Activated CD4-positive, alpha-beta T cell treated with anti-CD3 and anti-CD28 coated beads, Interleukin-2, amount 10 ng/mL, durations not matched to agents 7 days and 5 days (primary cell): ENCODE data around the gene RASSF5. TPM values are rescaled to one million over a fixed set of nuclear protein-coding genes. Genes with fewer than 3 reads are reported as not detected.
A peak's percentile ranks its signal among the peaks of the same experiment; 100 is the strongest.
"Not testable (repeated sequence)": the region's sequence is repeated elsewhere in the genome, so short reads cannot be mapped to it uniquely, and the experiment has no call there.

ENCODE experiments used
- CTCF ChIA-PET: fragments of 350-600 bp; sonication (Branson Sonifier 250); formaldehyde crosslinking; loops from one replicate; lab custom pipeline; 2021; ENCODE audit warnings: antibody characterized with exemption; lab: Charles Lee
- POLR2A ChIA-PET: fragments of 350-600 bp; sonication (Branson Sonifier 250); formaldehyde crosslinking; loops from one replicate; lab custom pipeline; 2021; ENCODE audit warnings: antibody characterized with exemption; lab: Charles Lee
- DNase-seq: peaks from one replicate; pipeline ENCODE4 v3.0.0-alpha.2; 2020
- H3K27ac Mint-ChIP-seq: one replicate; pipeline ENCODE4 v1.8.0; 2021; ENCODE audit warnings: mild to moderate bottlenecking, moderate library complexity, mixed read lengths
- H3K27me3 Mint-ChIP-seq: one replicate; pipeline ENCODE4 v1.8.0; 2021; ENCODE audit warnings: mixed read lengths
- H3K36me3 Mint-ChIP-seq: one replicate; pipeline ENCODE4 v1.8.0; 2021; ENCODE audit warnings: low read depth, mixed read lengths
- H3K4me1 Mint-ChIP-seq: one replicate; pipeline ENCODE4 v1.8.0; 2021; ENCODE audit warnings: mixed read lengths
- H3K4me3 Mint-ChIP-seq: one replicate; pipeline ENCODE4 v1.8.0; 2021; ENCODE audit warnings: mild to moderate bottlenecking, moderate library complexity, mixed read lengths
- H3K9me3 Mint-ChIP-seq: one replicate; pipeline ENCODE4 v1.8.0; 2021; ENCODE audit warnings: mixed read lengths
- total RNA-seq, 2 experiments: library from RNA; stranded (reverse); gene quantifications; one replicate each; pipeline ENCODE4 v1.2.3, GENCODE V29; 2021

The RASSF5 gene
- total RNA-seq, 2 experiments from 2014 or later: 185 to 201 TPM

DNA sequence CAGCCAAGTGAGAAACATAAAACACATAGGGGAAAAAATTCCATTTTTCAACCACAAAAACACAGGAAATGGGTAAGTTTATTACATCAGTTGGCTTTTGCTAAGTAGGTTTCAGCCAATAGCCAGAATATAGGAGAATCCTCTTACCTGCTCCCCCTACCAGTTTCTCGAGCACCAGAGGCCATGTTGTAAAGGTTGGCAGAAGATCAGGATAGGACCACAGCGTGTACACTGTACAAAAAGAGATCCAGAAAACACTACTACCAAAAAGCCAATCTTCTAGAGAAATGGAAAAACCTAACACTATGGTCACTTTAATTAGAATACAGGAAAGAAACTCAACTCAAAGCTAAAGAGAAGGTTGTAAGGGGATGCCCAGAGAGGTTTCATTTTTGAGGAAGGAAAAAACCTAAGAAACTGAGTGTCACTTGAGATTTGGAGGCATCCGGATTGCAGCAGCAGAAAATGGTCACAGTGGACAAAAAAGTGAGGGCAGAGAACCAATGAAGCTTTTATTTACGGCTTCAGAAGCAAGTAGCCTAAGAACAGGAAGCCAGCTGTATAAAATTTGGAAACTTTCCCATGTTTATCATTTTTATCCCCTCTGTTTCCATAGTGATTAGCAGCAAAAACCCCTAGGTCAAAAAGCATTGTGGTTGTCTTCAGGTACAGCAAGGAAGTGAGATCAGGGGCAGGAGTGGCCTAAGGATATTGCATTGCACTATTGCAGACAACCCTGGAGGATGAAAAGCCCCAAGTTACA lies 102.1 kb downstream of the RASSF5 start:
- H3K36me3 Mint-ChIP-seq: peaks cover 14% of the 10 kb centered on the region
- no peak overlapping the region for H3K4me3 Mint-ChIP-seq
- H3K4me1 Mint-ChIP-seq: peaks cover 37% of the 10 kb centered on the region
- POLR2A ChIA-PET: no interaction called here
- no peak for DNase-seq
- no peaks in the 10 kb centered on the region for H3K9me3 Mint-ChIP-seq
- peaks cover 3% of the 10 kb centered on the region for H3K27me3 Mint-ChIP-seq
- H3K27ac Mint-ChIP-seq: peak overlapping the region; percentile 42
- CTCF ChIA-PET: interaction anchor here (0.6 to 6.0 kb wide), 16 partner anchors 10 to 1178 kb away, joined by 3 to 39 read pairs (median 4); partner anchors contain the start of gene DYRK3

DNA sequence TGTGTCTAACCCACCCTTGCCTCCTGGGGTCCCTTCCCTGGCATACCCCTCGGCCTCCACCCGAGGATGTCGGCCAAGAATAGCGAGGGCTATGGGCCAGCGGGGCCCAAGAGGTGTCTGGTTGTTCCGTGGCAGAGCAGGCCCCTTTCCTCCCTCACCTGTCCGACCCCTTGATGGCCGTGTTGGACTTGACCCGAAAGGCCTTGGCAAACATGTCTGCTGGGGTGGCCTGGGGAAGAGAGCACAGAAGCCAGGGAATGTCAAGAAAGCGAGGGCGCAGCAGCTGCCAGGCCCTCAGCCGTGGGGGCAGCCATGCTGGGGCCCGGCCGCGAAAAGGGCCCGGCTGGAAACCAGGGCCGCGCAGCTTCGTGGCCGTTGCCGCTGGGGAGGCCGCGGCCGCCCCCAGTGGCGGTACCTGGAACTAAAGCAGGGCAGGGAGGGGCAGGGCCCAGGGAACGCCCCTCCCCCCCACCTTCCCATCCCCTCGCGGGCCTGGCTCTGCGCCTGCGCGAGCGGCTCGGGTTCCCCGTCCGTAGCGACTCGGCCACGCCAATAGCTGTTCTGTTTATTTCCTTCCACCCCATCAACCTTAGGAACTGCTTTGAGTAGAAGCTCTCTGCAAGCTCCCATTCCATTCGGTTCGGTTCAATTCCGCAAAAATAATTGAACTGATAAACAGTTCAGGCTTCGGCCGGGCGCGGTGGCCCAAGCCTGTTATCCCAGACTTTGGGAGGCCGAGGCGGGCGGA lies 105.0 kb downstream of the RASSF5 start, which contains the start of gene EIF2D:
TSS of gene EIF2D (minus strand) at position 337 of the 748 bp plus-strand sequence. CDS start at position 214, 123 bp downstream.
- H3K4me1 Mint-ChIP-seq: peaks cover 33% of the 10 kb centered on the region
- peak within 1 kb of the TSS; percentile 89 for H3K27ac Mint-ChIP-seq
- POLR2A ChIA-PET: interaction anchor here (0.6 kb wide), 1 partner anchor 39 kb away, joined by 3 read pairs; no protein-coding TSS in a partner anchor
- H3K4me3 Mint-ChIP-seq: peak within 1 kb of the TSS; percentile 93
- peaks cover 7% of the 10 kb centered on the region for H3K27me3 Mint-ChIP-seq
- peaks cover 6% of the 10 kb centered on the region for H3K36me3 Mint-ChIP-seq
- no peaks in the 10 kb centered on the region for H3K9me3 Mint-ChIP-seq
- CTCF ChIA-PET: interaction anchor here (0.5 to 6.0 kb wide), 62 partner anchors 8 to 421 kb away, joined by 3 to 39 read pairs (median 4); partner anchors contain the start of genes DYRK3, FCMR and IKBKE
- peak; percentile 93 for DNase-seq

DNA sequence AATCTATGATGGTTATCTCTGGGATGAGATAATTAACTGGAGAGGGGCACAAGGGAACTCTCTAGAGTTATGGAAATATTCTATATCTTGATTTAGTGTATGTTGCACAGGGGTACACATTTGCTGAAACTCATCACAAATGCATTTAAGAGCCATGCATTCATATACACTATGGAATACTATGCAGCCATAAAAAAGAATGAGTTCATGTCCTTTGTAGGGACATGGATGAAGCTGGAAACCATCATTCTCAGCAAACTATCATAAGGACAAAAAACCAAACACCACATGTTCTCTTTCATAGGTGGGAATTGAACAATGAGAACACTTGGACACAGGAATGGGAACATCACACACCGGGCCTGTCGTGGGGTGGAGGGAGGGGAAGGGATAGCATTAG lies 119.1 kb downstream of the RASSF5 start:
- CTCF ChIA-PET: interaction anchor here (1.0 to 2.4 kb wide), 4 partner anchors 9 to 55 kb away, joined by 3 to 12 read pairs (median 3); partner anchors contain the start of genes DYRK3 and EIF2D
- POLR2A ChIA-PET, H3K36me3 Mint-ChIP-seq, H3K4me1 Mint-ChIP-seq, DNase-seq, H3K4me3 Mint-ChIP-seq, H3K27ac Mint-ChIP-seq, H3K9me3 Mint-ChIP-seq: not testable (repeated sequence)
- peaks cover 27% of the 10 kb centered on the region for H3K27me3 Mint-ChIP-seq

DNA sequence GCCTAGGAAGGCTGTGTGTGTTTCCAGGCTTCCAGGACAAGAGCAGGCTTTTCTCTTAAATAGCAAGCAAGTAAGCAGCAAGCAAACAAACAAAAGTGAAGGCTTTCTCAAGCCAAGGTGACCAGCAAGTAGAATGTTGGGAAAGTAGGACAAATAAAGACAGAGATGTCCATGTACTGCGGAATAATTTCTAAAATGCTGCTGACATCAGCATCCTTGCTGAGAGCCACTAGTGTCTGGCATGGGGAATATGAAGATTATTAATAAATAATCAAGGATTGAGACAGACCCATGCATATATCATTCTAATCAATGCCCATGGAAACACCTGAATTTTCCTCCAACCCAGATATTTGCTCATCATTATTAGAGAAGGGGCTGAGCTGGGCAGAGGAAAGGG lies 121.6 kb downstream of the RASSF5 start:
- Mint-ChIP-seq H3K4me1 (no peaks in the 10 kb centered on the region), H3K36me3 (peaks cover 2% of the 10 kb centered on the region), H3K9me3 (peaks cover 2% of the 10 kb centered on the region), H3K4me3 (no peak overlapping the region), H3K27me3 (peaks cover 28% of the 10 kb centered on the region), H3K27ac (no peak overlapping the region)
- ChIA-PET POLR2A (no interaction called here), CTCF (interaction anchor here (1.3 to 5.0 kb wide), 5 partner anchors 17 to 46 kb away, joined by 4 to 39 read pairs (median 10); partner anchors contain the start of gene EIF2D)
- DNase-seq: no peak

- peaks cover 24% of the 10 kb centered on the region for H3K27me3 Mint-ChIP-seq
- CTCF ChIA-PET: interaction anchor here (0.7 to 5.0 kb wide), 13 partner anchors 10 to 393 kb away, joined by 3 to 39 read pairs (median 3); partner anchors contain the start of gene EIF2D
- peaks cover 15% of the 10 kb centered on the region for H3K4me1 Mint-ChIP-seq
- peak; percentile 21 for DNase-seq
- H3K27ac Mint-ChIP-seq: no peak overlapping the region
- H3K36me3 Mint-ChIP-seq: no peaks in the 10 kb centered on the region
- no peak overlapping the region for H3K4me3 Mint-ChIP-seq
- H3K9me3 Mint-ChIP-seq: peaks cover 2% of the 10 kb centered on the region
- POLR2A ChIA-PET: no interaction called here
Observed at GRCh38 chr1:206631085-206631509, 123.8 kb downstream of the RASSF5 start.

GRCh38 chr1:206633708-206634121 lies 126.4 kb downstream of the RASSF5 start:
- H3K27me3 Mint-ChIP-seq: peaks cover 17% of the 10 kb centered on the region
- DNase-seq: no peak
- ChIA-PET POLR2A (no interaction called here), CTCF (interaction anchor here (0.7 to 5.9 kb wide), 7 partner anchors 26 to 444 kb away, joined by 3 to 45 read pairs (median 6); no protein-coding TSS in a partner anchor)
- peaks cover 23% of the 10 kb centered on the region for H3K4me1 Mint-ChIP-seq
- H3K27ac Mint-ChIP-seq: no peak overlapping the region
- no peak overlapping the region for H3K4me3 Mint-ChIP-seq
- no peaks in the 10 kb centered on the region for H3K9me3 Mint-ChIP-seq
- no peaks in the 10 kb centered on the region for H3K36me3 Mint-ChIP-seq

- peak; percentile 81 for DNase-seq
- H3K9me3 Mint-ChIP-seq: no peaks in the 10 kb centered on the region
- ChIA-PET POLR2A (interaction anchor here (0.7 to 1.3 kb wide), 3 partner anchors 29 to 1328 kb away, joined by 3 to 5 read pairs (median 3); no protein-coding TSS in a partner anchor), CTCF (interaction anchor here (0.6 to 5.9 kb wide), 25 partner anchors 10 to 1163 kb away, joined by 3 to 45 read pairs (median 4); partner anchors contain the start of gene EIF2D)
- H3K27me3 Mint-ChIP-seq: peaks cover 13% of the 10 kb centered on the region
- peaks cover 23% of the 10 kb centered on the region for H3K4me1 Mint-ChIP-seq
- peak overlapping the region; percentile 75 for H3K4me3 Mint-ChIP-seq
- peak overlapping the region; percentile 89 for H3K27ac Mint-ChIP-seq
- peaks cover 1% of the 10 kb centered on the region for H3K36me3 Mint-ChIP-seq
Observed at GRCh38 chr1:206634365-206635079, 127.2 kb downstream of the RASSF5 start.

- ChIA-PET POLR2A (interaction anchor here (0.6 to 1.3 kb wide), 4 partner anchors 28 to 1329 kb away, joined by 3 to 5 read pairs (median 3); no protein-coding TSS in a partner anchor), CTCF (interaction anchor here (0.6 to 5.9 kb wide), 30 partner anchors 9 to 1162 kb away, joined by 3 to 45 read pairs (median 3); partner anchors contain the start of gene EIF2D)
- peak within 1 kb of the TSS; percentile 89 for H3K27ac Mint-ChIP-seq
- no peaks in the 10 kb centered on the region for H3K9me3 Mint-ChIP-seq
- H3K27me3 Mint-ChIP-seq: peaks cover 11% of the 10 kb centered on the region
- peak; percentile 93 for DNase-seq
- H3K4me1 Mint-ChIP-seq: peaks cover 23% of the 10 kb centered on the region
- peak within 1 kb of the TSS; percentile 75 for H3K4me3 Mint-ChIP-seq
- H3K36me3 Mint-ChIP-seq: peaks cover 1% of the 10 kb centered on the region
Observed at GRCh38 chr1:206635080-206635977, 128.0 kb downstream of the RASSF5 start, which contains the start of gene DYRK3. Gene DYRK3 (plus strand): TSS chr1:206635536. CDS start chr1:206635704, 168 bp downstream.

- Mint-ChIP-seq H3K36me3 (peaks cover 1% of the 10 kb centered on the region), H3K4me3 (peak overlapping the region; percentile 75), H3K27me3 (peaks cover 11% of the 10 kb centered on the region), H3K27ac (no peak overlapping the region), H3K4me1 (peaks cover 23% of the 10 kb centered on the region), H3K9me3 (no peaks in the 10 kb centered on the region)
- ChIA-PET CTCF (interaction anchor here (1.0 to 5.9 kb wide), 14 partner anchors 10 to 346 kb away, joined by 3 to 45 read pairs (median 5); partner anchors contain the start of gene EIF2D), POLR2A (interaction anchor here (0.6 to 1.3 kb wide), 3 partner anchors 27 to 404 kb away, joined by 3 to 5 read pairs (median 4); no protein-coding TSS in a partner anchor)
- peak; percentile 22 for DNase-seq
Observed at GRCh38 chr1:206635978-206636345, 128.6 kb downstream of the RASSF5 start.

DNA sequence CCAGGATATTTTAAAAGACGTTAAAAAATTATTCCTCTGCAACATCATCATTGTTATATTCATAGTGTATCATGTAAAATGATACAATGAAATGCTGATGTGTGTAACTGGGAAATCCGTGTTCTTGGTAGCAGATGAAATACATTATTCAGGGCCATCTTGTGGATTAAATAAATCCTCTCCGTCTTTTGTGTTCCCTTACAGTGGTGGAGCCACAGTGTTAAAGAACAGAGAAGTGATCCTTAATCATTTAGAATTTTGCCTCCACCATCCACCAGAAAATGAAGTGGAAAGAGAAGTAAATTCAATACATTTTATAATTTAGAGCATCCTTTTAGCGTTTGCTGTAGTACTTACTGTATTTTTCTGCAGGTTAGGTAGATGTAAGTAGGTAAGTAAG lies 129.3 kb downstream of the RASSF5 start:
- no peak overlapping the region for H3K27ac Mint-ChIP-seq
- DNase-seq: no peak
- peaks cover 11% of the 10 kb centered on the region for H3K27me3 Mint-ChIP-seq
- no peaks in the 10 kb centered on the region for H3K9me3 Mint-ChIP-seq
- H3K4me3 Mint-ChIP-seq: no peak overlapping the region
- peaks cover 23% of the 10 kb centered on the region for H3K4me1 Mint-ChIP-seq
- peaks cover 1% of the 10 kb centered on the region for H3K36me3 Mint-ChIP-seq
- CTCF ChIA-PET: interaction anchor here (0.6 to 5.9 kb wide), 5 partner anchors 12 to 167 kb away, joined by 4 to 45 read pairs (median 10); partner anchors contain the start of gene EIF2D
- POLR2A ChIA-PET: interaction anchor here (0.6 kb wide), 1 partner anchor 403 kb away, joined by 4 read pairs; no protein-coding TSS in a partner anchor
